ENCODE data around the gene PPA1.

DNA sequence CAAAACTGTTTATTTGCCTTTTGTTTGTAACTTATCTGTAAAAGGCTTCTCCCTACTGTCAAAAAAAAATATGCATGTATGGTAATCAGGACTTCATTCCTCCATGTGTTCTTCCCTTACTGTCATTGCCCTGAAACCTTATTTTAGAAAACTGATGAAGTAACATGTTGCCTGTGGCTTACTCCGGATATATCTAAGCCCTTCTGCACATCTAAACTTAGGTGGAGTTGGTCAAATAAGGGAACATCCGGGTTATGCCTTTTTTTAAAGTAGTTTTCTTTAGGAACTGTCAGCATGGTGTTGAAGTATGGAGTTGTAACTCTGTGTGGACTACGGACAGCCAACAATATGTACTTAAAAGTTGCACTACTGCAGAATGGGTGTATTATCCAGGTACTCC is 69.1 kb downstream of the PPA1 start:
- no peak for TF ChIP-seq POLR2A (IDR thresholded peaks at IDR 0.05)
- TF ChIP-seq, protein P1, sequence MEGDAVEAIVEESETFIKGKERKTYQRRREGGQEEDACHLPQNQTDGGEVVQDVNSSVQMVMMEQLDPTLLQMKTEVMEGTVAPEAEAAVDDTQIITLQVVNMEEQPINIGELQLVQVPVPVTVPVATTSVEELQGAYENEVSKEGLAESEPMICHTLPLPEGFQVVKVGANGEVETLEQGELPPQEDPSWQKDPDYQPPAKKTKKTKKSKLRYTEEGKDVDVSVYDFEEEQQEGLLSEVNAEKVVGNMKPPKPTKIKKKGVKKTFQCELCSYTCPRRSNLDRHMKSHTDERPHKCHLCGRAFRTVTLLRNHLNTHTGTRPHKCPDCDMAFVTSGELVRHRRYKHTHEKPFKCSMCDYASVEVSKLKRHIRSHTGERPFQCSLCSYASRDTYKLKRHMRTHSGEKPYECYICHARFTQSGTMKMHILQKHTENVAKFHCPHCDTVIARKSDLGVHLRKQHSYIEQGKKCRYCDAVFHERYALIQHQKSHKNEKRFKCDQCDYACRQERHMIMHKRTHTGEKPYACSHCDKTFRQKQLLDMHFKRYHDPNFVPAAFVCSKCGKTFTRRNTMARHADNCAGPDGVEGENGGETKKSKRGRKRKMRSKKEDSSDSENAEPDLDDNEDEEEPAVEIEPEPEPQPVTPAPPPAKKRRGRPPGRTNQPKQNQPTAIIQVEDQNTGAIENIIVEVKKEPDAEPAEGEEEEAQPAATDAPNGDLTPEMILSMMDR (IDR thresholded peaks at IDR 0.05), result no peak
- TF ChIP-seq POLR2AphosphoS5 (IDR thresholded peaks at IDR 0.05), result no peak
- TF ChIP-seq EP300 (IDR thresholded peaks at IDR 0.05; ENCODE audit: low read depth), result no peak
